Skeletal muscle cell (primary cell): ENCODE data around the gene TGM2.

Experiments
- DNase-seq: peaks from one replicate; pipeline ENCODE4 v3.0.0-alpha.2; 2010; ENCODE audit warnings: low read depth
- H3K4me3 ChIP-seq: 2 replicates; pipeline ENCODE4 v1.5.1; 2011; ENCODE audit warnings: low read depth, mild to moderate bottlenecking, control low read depth, low read length, moderate library complexity

Gene TGM2

GRCh38 chr20:38136421-38137245, 28.4 kb downstream of the TGM2 start:
- no peak for DNase-seq
- no peak overlapping the region for H3K4me3 ChIP-seq

GRCh38 chr20:38135651-38136420, 29.2 kb downstream of the TGM2 start:
- no peak for DNase-seq
- no peak overlapping the region for H3K4me3 ChIP-seq

DNA sequence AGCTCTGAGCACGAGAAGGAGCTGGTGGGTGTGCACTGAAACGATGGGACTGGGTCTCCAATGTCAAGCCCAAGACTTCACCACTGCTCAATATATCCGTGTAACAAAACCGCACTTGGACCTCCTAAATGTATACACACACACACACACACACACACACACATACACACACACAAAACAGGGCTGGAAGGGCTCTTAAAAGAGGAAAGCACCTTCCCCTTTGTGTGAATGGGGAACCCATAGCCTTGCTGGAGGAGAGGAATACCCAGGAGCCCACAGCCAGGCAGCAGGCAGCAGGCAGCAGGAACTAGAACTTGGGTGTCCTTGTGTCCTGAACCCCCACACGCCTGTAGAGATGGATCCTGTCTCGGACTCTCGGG, 29.8 kb downstream of the TGM2 start:
- DNase-seq, result no peak
- no peak overlapping the region for H3K4me3 ChIP-seq

DNA sequence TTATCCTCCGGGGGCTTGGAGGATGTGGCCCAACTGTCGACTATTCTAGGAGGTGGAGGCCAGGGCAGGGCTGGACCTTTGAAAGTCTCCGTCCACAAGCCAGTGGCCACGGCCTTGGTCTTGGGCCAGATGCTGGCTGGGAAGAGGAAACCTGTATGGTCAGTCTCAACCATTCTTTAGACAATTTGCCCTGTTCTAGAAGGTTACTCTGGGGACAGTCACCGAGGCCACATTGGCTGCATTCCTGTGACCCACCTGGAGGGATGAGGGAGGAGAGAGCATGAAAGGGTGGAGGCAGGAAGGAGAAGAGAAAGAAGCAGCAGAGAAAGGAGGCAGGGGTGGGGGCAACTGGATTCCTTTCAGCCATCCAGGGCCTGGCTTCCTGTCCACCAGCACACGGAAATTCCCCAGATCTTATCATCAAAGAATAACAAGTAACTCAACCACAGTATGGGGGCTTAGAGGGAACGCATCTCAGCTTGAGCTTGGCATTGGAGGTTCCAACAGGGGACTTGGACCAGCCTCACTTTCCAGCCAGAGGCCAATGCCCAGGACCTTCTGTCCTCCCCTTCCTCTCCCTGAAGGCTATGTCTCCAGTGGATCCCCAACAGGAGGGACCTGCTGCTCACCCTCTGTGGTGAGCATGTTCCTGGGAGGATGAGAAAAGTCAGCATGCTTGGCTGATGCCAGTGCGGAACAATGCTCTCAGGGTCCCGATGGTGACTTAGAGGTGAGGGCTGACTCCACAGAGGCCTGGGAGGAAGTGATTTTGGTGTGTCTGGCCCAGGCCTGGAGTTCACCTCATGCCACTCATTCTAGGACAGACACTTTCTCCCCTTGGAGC, 30.4 kb downstream of the TGM2 start:
- H3K4me3 ChIP-seq, result no peak overlapping the region
- no peak for DNase-seq

DNA sequence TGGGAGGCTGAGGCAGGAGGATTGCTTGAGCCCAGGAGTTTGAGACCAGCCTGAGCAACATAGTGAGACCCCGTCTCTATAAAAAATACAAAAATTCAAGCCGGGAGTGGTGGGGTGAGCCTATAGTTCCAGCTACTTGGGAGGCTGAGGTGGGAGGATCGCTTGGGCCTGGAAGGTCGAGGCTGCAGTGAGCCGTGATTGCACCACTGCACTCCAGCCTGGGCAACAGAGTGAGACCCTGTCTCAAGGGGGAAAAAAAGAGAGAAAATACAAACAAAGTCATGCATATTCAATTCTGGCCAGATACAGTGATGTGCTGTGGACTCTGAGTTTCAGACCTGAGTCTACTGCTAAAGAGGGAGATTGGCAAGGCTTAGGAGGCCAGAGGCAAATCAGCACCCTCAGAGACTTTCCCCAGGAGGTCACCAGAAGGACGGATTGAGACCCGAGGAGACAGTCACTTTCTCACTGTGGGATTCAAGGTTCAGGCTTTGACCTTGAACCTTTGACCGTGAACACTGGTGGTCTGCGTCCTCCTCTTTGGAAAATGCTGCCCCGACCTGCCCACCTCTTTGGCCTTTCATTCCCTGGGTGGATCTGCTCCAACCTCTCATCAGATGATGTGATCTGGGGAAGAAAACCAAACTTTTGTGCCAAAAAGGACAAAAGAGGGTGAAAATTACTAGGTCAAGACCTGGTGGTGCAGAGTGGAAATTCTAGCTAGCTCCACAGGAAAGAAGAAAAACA, 31.2 kb downstream of the TGM2 start:
- H3K4me3 ChIP-seq, result no peak overlapping the region
- DNase-seq, result no peak

DNA sequence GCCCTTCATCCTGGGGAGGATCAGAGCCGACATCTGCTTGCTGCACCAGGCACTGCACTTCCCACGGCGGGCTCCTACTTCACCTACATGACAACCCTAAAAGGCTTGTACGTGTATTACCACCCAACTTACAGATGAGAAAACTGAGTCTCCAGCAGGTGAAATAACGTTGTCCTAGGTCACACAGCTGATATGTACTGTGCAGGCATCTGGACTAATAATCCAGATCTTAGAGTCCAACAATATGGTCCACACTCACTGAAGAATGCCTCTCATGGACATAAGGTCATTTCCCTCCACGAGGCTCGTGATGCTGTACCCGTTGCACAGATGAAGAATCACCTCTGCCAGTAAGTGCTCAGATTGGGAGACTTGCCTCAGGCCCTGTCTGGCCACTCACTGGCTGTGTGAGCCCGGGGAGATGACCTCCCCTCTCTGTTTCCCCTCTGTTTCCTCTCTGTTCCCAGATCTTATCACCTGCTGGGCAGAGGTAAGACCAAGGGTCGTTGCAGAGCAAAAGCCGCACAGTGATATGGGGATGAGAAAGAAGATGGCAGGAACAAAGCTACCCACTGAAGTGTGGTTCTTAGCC, 32.1 kb downstream of the TGM2 start:
- DNase-seq, result no peak
- H3K4me3 ChIP-seq, result no peak overlapping the region

DNA sequence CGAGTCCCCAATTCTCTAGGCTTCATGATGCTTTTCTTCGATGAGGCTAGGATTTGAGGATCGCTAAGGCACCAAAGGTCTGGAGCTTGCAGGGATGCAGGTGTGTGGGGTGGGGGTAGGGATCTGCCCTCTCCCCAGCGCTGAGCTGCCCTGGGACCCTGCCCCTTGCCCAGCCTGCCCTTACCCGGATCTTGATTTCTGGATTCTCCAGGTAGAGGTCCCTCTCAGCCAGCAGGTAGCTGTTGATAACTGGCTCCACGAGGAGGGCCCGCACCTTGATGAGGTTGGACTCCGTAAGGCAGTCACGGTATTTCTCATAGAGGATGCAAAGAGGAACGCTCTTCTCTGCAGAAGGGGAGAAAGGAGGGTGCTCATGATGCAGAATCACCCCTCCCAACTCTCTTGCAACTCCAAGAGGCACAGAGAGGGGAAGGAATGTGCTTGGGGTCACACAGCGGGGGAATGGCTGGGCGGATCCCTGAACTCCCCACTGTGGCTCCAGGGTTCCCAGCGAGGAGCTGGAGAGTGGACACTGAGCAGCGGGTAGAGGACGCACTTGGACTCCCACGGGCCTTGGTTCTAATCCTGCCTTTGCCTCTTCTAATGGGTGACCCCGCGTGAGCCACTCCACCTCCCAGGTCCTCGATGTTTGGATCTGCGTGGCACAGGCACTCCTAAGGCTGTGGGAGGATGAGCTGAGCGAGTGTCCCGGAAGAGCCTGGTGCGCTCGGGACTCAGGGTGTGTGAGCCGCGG, 32.7 kb downstream of the TGM2 start:
- H3K4me3 ChIP-seq, result no peak overlapping the region
- DNase-seq, result no peak

DNA sequence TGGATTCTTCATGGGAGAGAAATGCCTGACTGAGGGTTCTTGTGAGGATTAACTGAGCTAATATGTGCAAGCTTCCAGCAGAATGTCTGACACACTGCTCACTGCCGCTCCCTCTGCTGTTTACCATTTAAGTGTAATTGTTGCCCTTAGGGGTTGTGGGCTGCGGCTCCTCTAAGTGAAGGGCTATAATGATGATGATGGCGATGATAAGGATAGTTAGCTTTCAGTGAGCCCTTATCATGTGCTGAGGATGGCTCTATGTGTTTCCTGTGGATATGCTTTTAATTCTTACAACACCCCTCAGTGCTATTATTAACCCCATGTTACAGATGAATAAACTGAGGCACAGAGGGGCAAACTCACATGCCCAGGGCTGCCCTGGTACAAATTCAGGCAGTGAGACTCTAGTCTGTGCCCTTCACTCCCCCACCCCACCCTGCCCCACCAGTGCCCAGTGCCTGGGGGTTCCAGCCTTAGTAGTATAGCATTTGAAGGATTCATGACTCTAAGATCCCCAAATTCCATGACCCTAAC, 33.4 kb downstream of the TGM2 start:
- no peak for DNase-seq
- no peak overlapping the region for H3K4me3 ChIP-seq

GRCh38 chr20:38130687-38131587, 34.1 kb downstream of the TGM2 start:
- no peak for DNase-seq

GRCh38 chr20:38129893-38130609, 35.0 kb downstream of the TGM2 start:
- DNase-seq, result no peak

More at GRCh38 chr20:38130687-38131587, 34.1 kb downstream of the TGM2 start:
- H3K4me3 ChIP-seq, result no peak overlapping the region

DNA sequence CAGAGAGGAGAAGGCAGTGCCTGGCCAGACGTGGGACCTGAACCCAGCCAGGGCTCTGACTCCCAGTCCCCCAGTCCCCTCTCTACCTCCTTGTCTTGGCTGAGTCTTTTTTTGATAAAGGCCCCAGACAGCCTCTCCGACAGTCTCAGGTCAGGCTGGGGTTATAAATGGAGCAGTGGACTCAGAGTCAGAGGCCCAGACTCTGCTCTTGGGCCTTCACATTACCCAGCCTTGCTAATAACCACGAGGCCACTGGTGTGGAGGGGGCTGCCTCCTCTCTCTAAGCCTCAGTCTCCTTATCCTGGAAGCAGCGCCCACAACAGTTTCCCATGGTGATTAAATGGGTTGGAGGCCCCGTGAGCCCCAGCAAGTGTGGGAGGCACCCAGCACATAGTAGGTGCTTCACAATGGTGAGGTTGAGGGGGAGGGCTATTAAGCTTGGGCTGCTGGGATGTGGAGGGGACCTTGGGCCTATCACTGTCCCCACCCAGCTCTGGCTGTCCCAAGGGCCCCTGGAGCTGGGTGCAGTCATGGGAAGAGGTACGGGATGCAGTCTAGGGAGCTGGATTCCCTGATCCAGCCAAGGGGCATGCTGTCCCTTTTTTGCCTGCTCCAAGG, 35.7 kb downstream of the TGM2 start:
- H3K4me3 ChIP-seq, result no peak overlapping the region
- DNase-seq, result no peak

More at GRCh38 chr20:38129893-38130609, 35.0 kb downstream of the TGM2 start:
- H3K4me3 ChIP-seq, result no peak overlapping the region

GRCh38 chr20:38128691-38129090, 36.4 kb downstream of the TGM2 start:
- no peak overlapping the region for H3K4me3 ChIP-seq
- DNase-seq, result no peak

- no peak for DNase-seq
- H3K4me3 ChIP-seq, result no peak overlapping the region
Measured at GRCh38 chr20:38127920-38128528, 37.0 kb downstream of the TGM2 start.

GRCh38 chr20:38126932-38127621, 38.0 kb downstream of the TGM2 start:
- no peak overlapping the region for H3K4me3 ChIP-seq
- peak; percentile 36 for DNase-seq
